ENCODE data around the gene C18orf54.

DNA sequence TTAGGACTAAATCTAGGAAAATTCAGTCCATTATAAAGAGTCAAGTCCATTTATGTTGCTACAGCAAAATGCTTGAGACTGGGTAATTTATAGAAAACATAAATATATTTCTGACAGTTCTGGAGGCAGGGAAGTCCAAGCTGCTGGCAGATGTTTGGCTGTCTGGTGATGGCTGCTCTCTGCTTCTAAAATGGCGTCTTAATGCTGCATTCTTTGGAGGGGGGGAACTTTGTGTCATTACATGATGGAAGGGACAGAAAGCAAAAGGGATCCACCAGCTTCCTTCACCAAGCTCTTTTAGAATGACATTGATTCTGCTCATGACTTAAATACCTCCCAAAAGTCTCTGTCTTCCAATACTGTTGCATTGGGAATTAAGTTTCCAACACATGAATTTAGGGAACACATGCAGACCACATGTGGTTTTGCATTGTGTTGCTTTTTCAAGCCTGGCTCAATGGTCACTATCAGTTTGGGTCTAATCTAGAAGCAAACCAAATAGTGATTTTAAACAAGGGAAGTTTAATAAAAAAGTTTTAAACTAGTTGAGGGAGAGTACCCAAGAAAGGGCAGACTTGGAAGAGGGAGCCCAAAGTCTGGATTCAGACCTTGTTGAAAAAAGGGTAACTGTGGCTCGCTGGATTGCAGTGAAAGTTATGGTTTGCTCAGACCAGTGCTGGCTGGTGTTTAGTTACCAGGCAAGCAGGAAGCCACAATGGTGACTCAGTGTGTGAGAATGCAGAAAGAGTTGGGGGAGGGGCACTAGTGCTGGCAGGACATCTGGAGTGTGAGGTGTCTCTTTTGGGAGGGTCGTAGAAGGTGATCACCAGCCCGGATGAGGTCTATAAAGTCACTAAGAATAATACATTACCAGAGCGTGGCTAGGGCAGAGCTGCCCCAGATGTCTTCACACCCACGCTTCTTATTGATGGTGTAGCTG, 30.8 kb downstream of the C18orf54 start:
- TF ChIP-seq, protein P1, sequence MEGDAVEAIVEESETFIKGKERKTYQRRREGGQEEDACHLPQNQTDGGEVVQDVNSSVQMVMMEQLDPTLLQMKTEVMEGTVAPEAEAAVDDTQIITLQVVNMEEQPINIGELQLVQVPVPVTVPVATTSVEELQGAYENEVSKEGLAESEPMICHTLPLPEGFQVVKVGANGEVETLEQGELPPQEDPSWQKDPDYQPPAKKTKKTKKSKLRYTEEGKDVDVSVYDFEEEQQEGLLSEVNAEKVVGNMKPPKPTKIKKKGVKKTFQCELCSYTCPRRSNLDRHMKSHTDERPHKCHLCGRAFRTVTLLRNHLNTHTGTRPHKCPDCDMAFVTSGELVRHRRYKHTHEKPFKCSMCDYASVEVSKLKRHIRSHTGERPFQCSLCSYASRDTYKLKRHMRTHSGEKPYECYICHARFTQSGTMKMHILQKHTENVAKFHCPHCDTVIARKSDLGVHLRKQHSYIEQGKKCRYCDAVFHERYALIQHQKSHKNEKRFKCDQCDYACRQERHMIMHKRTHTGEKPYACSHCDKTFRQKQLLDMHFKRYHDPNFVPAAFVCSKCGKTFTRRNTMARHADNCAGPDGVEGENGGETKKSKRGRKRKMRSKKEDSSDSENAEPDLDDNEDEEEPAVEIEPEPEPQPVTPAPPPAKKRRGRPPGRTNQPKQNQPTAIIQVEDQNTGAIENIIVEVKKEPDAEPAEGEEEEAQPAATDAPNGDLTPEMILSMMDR (conservative IDR thresholded peaks at IDR 0.05; ENCODE audit: low read depth, low read length): no peak
- TF ChIP-seq EZH2phosphoT487 (IDR thresholded peaks at IDR 0.05; ENCODE audit: borderline replicate concordance, low read length) (no peak), EZH2 (IDR thresholded peaks at IDR 0.05; ENCODE audit: low read length, unreplicated experiment) (no peak)
